Activated effector memory CD4-positive, alpha-beta T cell treated with anti-CD3 and anti-CD28 coated beads, Interleukin-2, amount 50 U/mL, for 16 hours (primary cell): ENCODE data around the gene PLEKHA4.

ENCODE experiments used
- DNase-seq: peaks from one replicate; pipeline ENCODE4 v3.0.0-alpha.2; 2020

The PLEKHA4 gene

DNA sequence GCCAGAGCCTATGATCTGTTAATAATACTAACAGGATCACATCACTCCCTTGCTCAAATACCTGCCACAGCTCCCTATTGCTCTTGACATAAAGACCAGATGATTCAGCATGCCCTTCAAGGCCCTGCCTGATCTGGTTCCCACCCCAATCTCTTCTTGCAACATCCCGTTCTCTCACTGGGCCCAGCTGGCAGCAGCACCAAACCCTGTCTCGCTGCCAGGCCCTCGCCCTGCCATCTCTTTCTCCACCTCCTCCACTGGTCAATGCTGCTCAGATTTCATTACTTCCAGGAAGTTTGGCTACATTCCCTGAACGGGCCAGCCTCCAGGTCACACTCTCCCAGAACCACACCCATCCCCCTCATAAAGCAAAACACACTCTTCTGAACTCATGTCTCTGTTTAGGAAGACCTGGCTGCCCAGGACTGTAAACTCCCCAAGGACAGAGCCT lies 49.0 kb downstream of the PLEKHA4 start:
- DNase-seq = no peak

DNA sequence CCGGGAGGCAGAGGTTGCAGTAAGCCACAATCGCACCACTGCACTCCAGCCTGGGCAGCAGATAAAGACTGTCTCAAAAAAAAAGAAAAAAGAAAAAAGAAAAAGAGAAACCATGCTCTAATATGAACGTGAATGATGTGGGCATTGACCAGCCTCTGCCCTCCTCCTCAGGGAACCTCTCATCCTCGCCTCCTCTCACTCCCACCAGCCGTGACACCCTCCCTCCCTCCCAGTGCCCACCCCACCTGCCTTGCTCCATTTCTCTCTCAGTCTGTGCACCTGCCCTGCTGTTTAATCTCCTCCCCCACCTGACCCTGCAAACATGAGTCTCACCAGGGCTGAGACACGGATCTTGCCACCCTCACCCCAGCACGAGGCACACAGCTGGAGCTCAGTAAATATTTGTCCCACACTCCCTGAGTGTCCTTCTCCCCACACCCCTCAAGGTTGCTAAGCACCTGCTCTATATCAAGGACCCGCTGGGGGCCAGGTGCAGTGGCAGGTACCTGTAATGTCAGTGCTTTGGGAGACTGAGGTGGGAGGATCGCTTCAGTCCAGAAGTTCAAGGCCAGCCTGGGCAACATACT lies 50.1 kb downstream of the PLEKHA4 start:
- no peak for DNase-seq

DNA sequence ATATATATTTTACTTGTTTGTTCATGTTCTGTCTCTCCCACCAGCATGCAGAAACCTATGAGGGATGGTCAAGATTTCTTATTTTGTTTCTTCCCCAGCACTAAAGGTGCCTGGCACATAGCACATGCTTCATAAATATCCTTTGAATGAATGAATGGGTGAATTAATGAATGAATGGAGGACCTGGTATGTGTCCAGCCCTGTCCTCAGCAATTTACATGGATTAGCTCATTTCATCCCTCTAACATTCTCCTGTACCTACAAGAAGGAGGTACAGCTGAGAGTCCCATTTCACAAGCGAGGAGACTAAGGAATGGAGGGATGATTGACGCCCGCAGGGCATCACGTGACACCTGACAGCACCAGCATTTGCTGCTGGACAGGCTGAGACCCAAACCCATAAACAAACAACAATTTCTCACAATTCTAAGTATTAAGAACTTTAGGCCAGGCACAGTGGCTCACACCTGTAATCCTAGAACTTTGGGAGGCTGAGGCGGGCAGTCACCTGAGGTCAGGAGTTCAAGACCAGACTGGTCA lies 50.8 kb downstream of the PLEKHA4 start:
- DNase-seq = no peak

DNA sequence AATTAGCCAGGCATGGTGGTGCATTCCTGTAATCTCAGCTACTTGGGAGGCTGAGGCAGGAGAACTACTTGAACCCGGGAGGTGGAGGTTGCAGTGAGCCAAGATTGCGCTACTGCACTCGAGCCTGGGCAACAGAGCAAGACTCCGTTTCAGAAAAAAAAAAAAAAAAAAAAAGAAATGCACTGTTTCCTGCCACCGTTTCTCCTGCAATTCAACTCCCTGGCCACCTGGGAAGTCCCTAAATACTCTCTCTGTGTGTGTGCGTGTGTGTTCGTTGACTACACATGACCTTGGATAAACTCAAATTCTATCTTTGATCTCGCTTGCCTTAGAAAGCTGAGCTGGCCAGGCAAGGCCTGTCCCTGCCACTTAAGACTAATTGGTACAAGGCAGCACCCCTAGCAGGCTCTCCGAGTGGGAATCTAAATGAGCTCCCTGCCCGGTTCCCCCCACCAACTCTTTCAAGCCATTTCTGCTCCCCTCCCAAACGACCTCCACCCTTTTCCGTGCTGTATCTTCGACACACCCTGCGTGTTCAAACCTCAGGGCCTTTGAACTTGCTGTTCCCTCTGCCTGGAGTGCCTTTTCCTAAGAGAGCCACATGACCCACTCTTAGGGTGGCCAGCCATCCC lies 52.4 kb downstream of the PLEKHA4 start:
- DNase-seq = no peak

DNA sequence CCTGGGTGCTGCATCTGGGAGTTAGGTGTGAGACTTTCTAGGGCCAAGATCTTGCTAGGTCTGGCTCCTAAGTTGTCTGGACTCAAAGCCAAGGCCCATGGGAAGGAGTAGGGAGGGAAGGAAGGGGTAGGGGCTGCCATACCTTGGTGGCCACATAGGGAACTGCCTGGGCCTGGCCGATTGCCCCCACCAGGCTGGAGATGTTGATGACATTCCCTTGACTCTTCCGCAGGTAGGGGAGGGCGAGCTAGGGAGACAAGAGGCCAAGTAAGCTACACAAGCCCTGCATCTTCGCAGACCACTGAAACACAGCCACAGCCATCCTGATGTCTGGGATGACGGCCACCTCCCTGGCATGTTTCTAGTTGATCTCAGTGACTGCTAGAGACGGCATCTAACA lies 53.5 kb downstream of the PLEKHA4 start:
- no peak for DNase-seq

DNA sequence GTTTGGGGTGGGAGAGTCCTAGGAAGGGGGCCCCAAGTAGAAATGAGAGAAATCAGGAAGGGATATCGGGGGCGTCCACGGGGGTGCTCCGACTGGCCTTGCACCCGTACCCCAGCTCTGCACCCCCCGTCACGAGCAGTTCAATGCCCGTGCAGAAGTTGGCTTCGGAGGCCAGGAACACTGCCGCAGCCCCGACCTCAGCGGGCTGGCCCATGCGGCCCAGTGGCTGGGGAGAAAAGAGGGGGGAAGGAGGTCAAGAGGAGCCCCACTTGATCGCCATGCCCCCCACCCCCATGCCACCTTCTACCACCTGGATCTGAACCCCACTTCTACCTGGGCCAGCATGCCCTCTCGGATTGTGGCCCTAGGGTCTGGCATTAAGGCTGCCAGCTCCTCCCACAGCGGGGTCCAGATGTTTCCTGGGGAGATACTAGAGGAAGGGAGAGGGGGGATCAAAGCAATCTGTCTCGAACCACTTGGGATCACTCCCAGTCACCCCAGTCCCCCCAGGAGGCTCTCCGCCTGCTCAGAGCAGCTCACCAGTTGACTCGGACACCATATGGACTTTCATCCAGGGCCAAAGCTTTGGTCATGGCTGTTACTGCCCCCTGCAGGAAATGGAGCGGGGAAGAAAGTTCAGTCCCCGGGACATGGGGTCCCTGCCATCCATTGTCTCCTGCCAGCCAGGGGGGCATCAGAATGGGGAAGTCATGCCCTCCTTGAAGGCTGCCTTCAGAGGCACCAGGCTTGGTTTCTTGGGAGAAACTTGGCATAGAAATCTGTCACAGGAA lies 55.1 kb downstream of the PLEKHA4 start:
- no peak for DNase-seq

DNA sequence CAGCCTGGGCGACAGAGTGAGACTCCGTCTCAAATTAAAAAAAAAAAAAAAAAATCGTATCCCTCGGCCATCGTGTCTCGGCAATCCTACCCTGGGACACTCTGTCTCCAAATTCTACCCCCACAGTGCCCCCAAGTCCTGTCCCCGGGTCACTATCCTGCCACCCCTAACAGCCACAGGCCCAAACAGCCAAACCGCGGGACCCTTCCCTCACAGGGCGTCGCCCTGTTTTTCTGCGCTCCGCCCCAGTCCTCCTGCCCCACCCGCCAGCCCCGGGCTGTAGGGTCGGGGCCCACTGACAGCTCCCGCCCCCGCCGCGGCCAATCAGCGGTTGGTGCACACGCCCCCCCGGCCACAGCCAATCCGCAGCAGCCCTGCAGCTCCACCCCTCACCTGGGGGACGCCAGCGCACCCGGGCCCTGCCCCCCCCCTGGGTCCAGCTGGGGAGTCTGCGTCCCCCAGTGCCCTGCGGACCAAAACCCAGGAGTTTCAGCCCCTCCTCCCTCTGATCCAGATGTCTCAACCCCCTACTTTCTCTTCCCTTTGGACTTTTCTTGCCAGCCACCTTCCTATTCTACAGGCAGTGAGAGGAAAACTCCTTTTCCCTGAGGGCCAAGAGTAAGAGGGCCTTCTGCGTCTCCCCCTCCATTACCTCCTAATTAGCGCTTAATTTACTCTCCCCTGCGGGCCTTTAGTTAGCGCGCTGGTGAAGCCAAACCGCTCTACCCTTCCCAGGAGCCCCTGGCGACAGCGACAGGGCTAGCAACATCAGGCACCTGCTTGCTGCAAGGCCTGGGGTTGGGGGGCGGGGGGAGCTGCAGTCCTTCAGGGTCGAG lies 56.1 kb downstream of the PLEKHA4 start:
- DNase-seq = peak; percentile 87

DNA sequence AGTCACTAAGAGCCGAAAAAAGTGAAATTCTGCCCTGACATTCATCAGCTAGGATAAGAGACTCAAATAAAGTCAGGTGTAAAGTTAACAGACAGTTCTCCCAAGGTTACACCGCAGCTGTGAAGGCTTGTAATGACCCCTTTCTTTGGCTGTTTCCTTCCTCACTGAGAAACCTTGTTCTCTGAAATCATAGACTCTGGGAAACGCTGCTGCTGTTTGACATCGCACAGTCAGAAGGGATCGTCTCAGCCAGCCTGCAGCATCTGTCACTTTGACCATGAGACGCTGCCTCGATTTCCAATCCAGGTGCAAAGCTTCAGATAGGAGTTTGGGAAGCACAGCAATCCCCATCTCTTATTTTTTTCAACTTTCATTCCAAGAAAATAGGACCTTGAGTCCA lies 58.3 kb downstream of the PLEKHA4 start:
- no peak for DNase-seq

DNA sequence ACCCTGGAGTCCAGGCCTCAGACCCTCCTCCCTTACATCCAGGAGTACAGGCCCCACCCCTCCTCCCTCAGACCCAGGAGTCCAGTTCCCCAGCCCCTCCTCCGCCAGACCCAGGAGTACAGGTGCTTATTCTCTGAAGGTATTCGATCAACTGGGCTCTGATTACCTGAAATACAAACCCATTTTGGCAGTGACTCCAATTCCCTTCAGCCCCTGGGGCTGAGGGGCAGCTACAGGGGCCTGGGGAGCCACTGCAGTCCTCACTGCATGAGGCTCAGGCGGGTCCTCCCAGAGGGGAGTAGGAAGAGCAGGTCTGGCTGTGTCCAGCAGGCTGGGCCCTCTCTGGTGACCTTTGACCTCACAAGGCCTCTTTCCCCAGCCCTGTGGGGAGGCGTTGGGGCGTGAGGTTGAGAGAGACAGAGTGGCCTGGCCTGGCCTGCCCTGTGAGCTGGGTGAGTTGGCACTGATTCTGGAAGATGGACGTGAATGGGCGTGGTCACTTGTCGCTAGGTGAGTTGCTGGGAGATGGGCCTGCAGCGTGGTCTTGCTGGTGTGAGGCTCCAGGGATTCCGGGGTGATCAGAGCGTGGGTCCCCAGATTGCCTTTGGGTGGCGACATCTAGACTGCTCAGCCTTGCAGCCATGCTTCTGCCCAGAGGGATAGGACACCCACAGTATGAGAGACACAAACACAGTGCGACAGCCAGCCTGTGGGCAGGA lies 60.7 kb downstream of the PLEKHA4 start:
- no peak for DNase-seq

DNA sequence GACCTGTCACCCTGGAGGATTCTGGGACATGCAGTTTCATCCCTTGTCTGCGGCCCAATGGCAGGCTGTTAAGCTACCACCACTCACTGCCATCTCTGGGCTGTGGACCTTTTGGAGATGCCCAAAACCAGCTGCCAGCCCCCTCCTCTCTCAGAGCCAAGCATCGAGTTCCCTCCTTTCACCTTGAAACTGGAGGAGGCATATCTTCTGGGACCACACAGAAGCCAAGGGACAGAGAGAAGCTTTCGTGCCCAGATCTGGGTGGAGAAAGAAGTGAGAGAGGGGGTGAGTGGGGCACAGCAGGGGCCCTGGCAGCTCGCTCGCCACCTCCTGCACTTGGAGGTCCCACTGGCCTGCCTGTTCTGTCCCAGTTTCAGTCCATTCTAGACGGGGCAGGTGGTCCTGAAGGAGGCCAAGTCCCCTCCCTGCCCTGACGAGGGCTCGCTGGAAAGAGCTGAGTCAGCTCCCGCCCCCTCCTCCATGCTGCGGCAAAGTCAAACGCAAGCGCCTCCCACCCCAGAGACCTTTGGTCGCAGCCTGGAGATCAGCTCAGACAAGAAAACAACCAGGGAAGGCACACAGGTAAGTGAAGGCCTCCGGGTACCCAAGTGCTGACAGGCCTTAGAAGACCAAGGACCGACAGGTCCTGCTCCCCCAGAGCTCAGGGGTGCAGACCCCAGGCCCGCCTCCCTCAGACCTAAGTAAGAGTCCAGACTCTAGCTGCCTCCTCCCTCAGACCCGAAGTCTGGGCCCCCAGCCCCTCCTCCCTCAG lies 61.4 kb downstream of the PLEKHA4 start:
- no peak for DNase-seq

DNA sequence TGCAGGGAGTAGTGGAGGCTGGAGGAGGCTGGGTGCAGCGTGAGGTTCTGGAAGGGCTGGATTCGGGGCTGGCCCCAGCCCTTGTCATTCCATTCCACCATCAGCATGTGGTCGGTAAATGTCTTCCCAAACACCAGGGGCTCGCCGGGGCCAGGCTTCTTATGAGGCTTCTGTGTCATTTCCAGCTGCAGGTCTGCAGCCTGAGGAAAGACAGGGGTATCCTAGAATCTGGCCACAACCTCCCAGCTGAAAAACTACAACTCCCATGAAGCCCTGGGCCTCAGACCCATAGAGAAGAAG lies 61.9 kb downstream of the PLEKHA4 start:
- peak; percentile 73 for DNase-seq

DNA sequence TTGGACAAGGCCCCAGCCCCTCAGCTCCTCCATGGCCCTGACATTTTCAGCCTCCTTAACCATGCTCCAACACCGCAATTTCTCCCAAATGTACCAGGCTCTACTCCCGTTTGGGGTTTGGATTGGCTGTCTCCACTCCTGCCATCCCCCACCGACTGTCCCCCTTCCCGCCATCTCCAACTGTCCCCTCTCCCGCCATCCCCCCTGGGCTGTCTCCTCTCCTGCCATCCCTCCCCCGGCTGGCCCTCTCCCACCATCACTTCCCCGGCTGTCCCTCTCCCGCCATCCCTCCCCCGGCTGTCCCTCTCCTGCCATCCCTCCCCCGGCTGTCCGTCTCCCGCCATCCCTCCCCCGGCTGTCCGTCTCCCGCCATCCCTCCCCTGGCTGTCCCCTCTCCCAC lies 63.0 kb downstream of the PLEKHA4 start:
- no peak for DNase-seq

DNA sequence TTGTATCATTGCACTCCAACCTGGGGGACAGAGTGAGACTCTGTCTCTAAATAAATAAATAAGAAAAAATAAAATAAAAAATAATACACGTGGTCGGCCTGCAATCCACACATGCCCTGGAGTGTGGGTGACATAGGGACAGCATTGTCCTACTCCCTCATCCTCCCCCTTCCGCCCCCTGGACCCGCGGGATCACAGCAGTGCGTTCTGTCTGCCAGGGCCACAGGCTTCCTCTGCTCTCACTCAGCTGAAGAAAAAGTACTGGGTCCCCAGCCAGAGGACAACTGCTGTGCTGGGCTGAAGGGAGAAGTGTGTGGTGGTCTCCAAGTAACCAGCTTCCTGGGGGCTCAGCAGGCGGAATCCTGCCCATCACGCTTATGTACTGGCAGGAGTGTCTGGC lies 63.9 kb downstream of the PLEKHA4 start:
- DNase-seq = no peak

DNA sequence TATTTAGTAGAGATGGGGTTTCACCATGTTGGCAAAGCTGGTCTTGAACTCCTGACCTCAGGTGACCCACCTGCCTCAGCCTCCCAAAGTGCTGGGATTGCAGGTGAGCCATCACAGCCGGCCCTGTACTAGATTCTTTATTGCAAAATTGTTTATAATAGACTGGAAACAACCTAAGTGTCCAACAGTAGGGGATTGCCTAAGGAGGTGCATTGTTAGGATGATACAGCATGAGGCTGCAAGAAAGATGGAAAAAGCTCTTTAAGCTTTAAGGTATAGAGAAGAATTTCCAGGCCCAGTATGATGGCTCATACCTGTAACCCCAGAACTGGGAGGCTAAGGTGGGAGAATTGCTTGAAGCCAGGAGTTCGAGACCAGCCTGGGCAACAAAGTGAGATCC lies 65.8 kb downstream of the PLEKHA4 start:
- DNase-seq = no peak

DNA sequence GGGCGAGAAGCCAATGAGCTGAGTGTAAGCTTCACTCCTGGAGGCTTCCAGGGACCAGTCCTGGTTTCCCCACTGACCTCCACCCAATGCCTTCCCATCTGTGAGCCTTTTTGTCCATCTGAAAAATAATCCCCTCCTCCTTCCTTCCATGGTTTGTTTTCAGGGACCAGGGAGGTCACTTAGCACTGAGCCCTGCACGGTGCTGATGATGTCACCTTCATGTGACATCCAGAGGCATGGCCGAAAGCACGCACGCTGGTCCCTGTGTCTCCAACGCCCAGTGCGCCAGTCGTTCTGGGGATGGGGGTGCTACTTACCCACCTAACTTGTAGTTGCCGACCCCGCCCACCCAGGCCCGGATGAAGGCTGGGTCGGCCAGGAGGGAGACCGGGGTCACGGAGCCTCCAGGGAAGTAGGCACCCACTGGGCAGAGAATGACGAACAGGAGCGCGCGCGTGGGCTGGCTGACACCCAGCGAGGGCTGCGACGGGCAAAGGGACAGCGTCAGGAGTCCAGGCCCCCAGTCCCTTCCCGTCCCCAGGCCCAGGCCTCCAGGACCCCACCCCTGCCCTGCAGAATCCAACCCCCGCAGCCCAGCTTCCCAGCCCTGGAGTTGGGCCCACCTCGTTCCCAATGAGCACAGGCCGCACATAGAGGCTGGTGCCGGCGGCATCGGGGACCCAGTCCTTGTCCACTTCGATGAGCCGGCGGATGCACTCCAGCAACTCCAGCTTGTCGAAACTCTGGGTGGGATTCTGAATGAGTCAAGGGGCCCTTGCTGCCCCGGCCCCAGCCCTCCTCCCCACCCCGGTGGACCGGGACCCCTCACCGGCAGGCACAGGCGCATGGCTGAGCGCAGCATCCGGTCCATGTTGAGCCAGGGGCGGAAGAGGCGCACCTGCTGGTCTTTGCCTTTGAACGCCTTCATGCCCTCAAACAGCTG lies 68.8 kb downstream of the PLEKHA4 start:
- no peak for DNase-seq

DNA sequence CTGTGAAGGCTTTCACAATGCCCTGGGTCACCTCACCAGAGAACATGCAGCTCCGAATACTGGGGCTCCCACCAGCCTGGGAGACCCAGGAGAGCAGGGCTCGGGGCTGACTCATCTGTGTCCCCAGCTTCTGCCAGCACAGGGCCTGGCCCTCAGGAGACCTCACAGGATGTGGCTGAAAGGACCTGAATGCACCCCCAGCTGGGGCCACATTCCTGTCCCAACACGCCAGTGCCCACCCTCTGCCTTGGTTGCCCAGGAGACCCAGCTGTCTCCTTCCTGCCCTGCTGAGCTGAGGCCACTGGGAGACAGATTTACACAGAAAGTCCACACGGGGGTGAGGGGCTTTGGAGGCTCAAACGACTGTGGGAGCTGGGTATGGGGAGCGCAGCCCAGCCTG lies 69.5 kb downstream of the PLEKHA4 start:
- no peak for DNase-seq

DNA sequence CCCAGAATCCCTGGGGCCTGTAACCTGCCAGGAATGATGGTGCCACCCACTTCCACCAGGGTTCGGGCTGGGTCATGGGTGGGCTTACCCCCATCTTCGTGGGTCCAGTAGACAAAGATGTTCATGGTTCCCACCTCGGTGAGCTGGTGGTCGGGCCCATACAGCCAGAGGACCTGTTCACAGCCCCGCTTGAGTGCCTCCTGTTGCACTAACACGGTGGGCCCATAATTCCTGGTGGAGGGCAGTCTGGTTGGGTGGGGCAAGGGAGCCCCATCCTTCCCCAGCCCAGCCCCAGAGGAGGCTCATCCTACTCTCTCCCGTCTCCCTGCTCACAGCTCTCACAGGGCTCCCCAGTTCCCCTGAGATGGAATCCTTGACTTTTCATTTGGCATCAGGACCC lies 71.3 kb downstream of the PLEKHA4 start:
- no peak for DNase-seq

DNA sequence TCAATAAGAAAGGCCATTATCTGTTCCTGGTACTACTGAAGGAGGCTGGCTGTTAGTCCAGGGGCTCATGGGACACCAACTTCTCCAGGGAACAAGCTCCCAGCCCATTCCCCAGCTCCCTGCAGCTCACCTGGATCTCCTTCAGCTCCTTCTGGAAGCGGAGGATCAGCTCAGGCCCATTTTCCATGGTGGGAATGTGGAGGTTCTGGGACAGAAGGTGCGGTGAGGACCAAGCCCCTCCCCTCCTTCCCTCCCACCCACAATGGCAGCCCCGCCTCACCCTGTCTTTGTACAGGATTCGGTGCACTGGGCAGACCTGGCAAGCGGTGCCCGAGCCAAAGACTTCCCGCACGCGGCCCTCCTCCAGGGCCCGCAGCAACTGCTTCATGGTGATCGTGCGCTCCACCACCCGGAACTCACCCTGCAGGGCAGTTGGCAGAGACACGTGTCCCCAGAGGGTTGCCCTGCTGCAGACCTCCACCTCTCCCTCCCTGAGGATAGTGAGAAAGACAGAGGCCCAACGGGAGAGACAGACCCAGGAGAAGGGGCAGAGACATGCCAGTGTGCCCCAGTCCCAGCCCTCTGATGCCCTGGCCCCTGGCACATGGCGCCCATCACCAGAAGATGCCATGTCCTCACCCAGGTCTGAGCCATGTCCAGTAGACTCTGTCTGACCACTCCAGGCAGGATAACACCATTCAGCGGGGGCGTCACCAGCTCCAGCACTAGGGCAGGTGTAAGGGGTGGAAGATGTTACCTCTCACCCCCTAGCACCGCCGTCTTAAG lies 71.9 kb downstream of the PLEKHA4 start:
- DNase-seq = no peak

DNA sequence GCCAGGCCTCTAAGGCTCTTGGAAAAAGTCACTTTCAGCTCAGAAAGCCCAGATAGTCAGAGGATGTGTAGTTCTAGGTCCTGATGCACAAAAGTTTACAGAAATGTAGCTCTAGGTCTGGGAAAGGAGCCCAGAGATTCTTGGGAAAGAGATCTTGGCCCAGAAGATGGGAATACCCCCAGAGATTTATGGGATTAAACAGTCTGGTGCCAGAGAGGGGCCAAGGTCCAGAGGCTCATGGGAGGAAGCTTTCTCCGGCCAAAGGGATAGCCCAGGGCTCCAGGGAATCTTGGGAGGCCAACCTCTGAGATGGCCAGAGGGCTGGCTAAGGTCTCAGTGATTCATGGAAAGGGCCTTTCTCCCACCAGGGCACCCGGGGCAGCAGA lies 72.7 kb downstream of the PLEKHA4 start:
- no peak for DNase-seq
